Progenitor cell of endocrine pancreas (in vitro differentiated cells): Measurements from ENCODE around the gene KIF21B. TPM values are rescaled to one million over a fixed set of nuclear protein-coding genes. Genes with fewer than 3 reads are reported as not detected.

Experiments used
- DNase-seq: peaks from one replicate; pipeline ENCODE4 v3.0.0; 2021; ENCODE audit warnings: low spot score; ENCODE audit not compliant: unreplicated experiment
- H3K27ac Mint-ChIP-seq: 2 replicates; pipeline ENCODE4 v1.8.0; 2021; ENCODE audit warnings: mild to moderate bottlenecking, moderate library complexity, mixed read lengths
- H3K27me3 Mint-ChIP-seq: 2 replicates; pipeline ENCODE4 v1.8.0; 2021; ENCODE audit warnings: mixed read lengths
- H3K36me3 Mint-ChIP-seq: 2 replicates; pipeline ENCODE4 v1.8.0; 2022; ENCODE audit warnings: mixed read lengths; ENCODE audit not compliant: insufficient read depth
- H3K4me1 Mint-ChIP-seq: 2 replicates; pipeline ENCODE4 v1.8.0; 2021; ENCODE audit warnings: low read depth, mixed read lengths
- H3K4me3 Mint-ChIP-seq: 2 replicates; pipeline ENCODE4 v1.8.0; 2021; ENCODE audit warnings: low read depth, mild to moderate bottlenecking, moderate library complexity, mixed read lengths
- H3K9me3 Mint-ChIP-seq: 2 replicates; pipeline ENCODE4 v1.8.0; 2021; ENCODE audit warnings: low read depth, mixed read lengths
- CTCF ChIP-seq: fragments of 200-600 bp; sonication (generic); IDR thresholded peaks from one replicate; pipeline ENCODE4 v1.5.0; 2021; ENCODE audit warnings: antibody characterized with exemption, mild to moderate bottlenecking; ENCODE audit not compliant: unreplicated experiment
- total RNA-seq: library from RNA; stranded (reverse); gene quantifications from 2 replicates; pipeline ENCODE4 v1.2.1, GENCODE V29; 2021

KIF21B gene
- total RNA-seq, 1 donor from 2014 or later, result 11.4 TPM

GRCh38 chr1:200960236-200960947 is 63.1 kb downstream of the KIF21B start:
- Mint-ChIP-seq H3K36me3 (no peaks in the 10 kb centered on the region), H3K27ac (no peak overlapping the region), H3K9me3 (no peaks in the 10 kb centered on the region), H3K27me3 (peaks cover 10% of the 10 kb centered on the region), H3K4me1 (no peaks in the 10 kb centered on the region), H3K4me3 (no peak overlapping the region)
- no peak for DNase-seq
- TF ChIP-seq CTCF, result no peak

GRCh38 chr1:200959411-200959921 is 64.0 kb downstream of the KIF21B start:
- no peak overlapping the region for H3K27ac Mint-ChIP-seq
- no peaks in the 10 kb centered on the region for H3K9me3 Mint-ChIP-seq
- no peak for DNase-seq
- H3K4me3 Mint-ChIP-seq, result no peak overlapping the region
- peaks cover 8% of the 10 kb centered on the region for H3K27me3 Mint-ChIP-seq
- H3K36me3 Mint-ChIP-seq, result no peaks in the 10 kb centered on the region
- no peaks in the 10 kb centered on the region for H3K4me1 Mint-ChIP-seq
- TF ChIP-seq CTCF, result no peak

GRCh38 chr1:200958597-200958996 is 64.9 kb downstream of the KIF21B start:
- peaks cover 7% of the 10 kb centered on the region for H3K27me3 Mint-ChIP-seq
- no peaks in the 10 kb centered on the region for H3K36me3 Mint-ChIP-seq
- H3K9me3 Mint-ChIP-seq, result no peaks in the 10 kb centered on the region
- no peak overlapping the region for H3K27ac Mint-ChIP-seq
- H3K4me1 Mint-ChIP-seq, result no peaks in the 10 kb centered on the region
- no peak for TF ChIP-seq CTCF
- no peak overlapping the region for H3K4me3 Mint-ChIP-seq
- DNase-seq, result no peak

- H3K4me3 Mint-ChIP-seq, result no peak overlapping the region
- no peak overlapping the region for H3K27ac Mint-ChIP-seq
- DNase-seq, result no peak
- no peak for TF ChIP-seq CTCF
- no peaks in the 10 kb centered on the region for H3K9me3 Mint-ChIP-seq
- H3K4me1 Mint-ChIP-seq, result no peaks in the 10 kb centered on the region
- H3K36me3 Mint-ChIP-seq, result no peaks in the 10 kb centered on the region
- H3K27me3 Mint-ChIP-seq, result no peaks in the 10 kb centered on the region
Measured at GRCh38 chr1:200954434-200954833, 69.1 kb downstream of the KIF21B start.

- Mint-ChIP-seq H3K4me1 (no peaks in the 10 kb centered on the region), H3K27me3 (no peaks in the 10 kb centered on the region), H3K9me3 (peaks cover 12% of the 10 kb centered on the region), H3K27ac (no peak overlapping the region), H3K4me3 (no peak overlapping the region), H3K36me3 (peaks cover 9% of the 10 kb centered on the region)
- no peak for DNase-seq
- TF ChIP-seq CTCF, result no peak
Measured at GRCh38 chr1:200951016-200951415, 72.5 kb downstream of the KIF21B start.
